ENCODE data around the gene RCOR2. TPM values are rescaled to one million over a fixed set of nuclear protein-coding genes. Genes with fewer than 3 reads are reported as not detected.

The RCOR2 gene
- total and polyA plus RNA-seq, 8 donors, result 0.35 to 1.6 (median 0.92) TPM; not detected in 3

- H3K27me3 ChIP-seq, result no peaks in the 10 kb centered on the region
- H3K36me3 ChIP-seq, result peaks cover 4 to 41% (median 28%) of the 10 kb centered on the region in 4 donors
- peak overlapping the region in 4 of 5 donors; percentile 49 to 70 (median 55) for H3K27ac ChIP-seq
- H3K4me1 ChIP-seq, result peaks cover 9 to 39% (median 20%) of the 10 kb centered on the region in 4 donors
- no peak overlapping the region for H3K4me3 ChIP-seq
- intact Hi-C loops (cut with DNase I; ENCODE audit: low total_unique reads), result loop anchor here (5.0 kb wide), 1 partner anchor 108 kb away; the partner anchor contains the start of gene MARK2
- 44 to 61% (median 55%) methylated on average over 4 to 8 of the region's 8 CpGs for WGBS, 5 donors
- DNase-seq, result peak in 1 of 2 donors; percentile 48
- TF ChIP-seq POLR2A (IDR thresholded peaks at IDR 0.05), result no peak
- no peak for TF ChIP-seq CTCF (IDR thresholded peaks at IDR 0.05)
- TF ChIP-seq POLR2AphosphoS5 (IDR thresholded peaks at IDR 0.05), result no peak
- no peak for TF ChIP-seq EP300 (IDR thresholded peaks at IDR 0.05)
- no peaks in the 10 kb centered on the region for H3K9me3 ChIP-seq
Observed at GRCh38 chr11:63944987-63945386, 28.0 kb upstream of the RCOR2 start.

GRCh38 chr11:63942803-63943202 is 25.8 kb upstream of the RCOR2 start:
- H3K9me3 ChIP-seq, result no peaks in the 10 kb centered on the region
- no peak overlapping the region for H3K27ac ChIP-seq
- peaks cover 4 to 32% (median 18%) of the 10 kb centered on the region in 4 donors for H3K36me3 ChIP-seq
- H3K4me1 ChIP-seq, result peaks cover 15 to 55% (median 38%) of the 10 kb centered on the region in 4 donors
- intact Hi-C loops (cut with DNase I; ENCODE audit: low total_unique reads), result loop anchor here (5.0 kb wide), 1 partner anchor 106 kb away; the partner anchor contains the start of gene MARK2
- H3K27me3 ChIP-seq, result no peaks in the 10 kb centered on the region
- TF ChIP-seq EP300 (IDR thresholded peaks at IDR 0.05), result no peak
- no peak for TF ChIP-seq CTCF (IDR thresholded peaks at IDR 0.05)
- TF ChIP-seq POLR2A (IDR thresholded peaks at IDR 0.05), result no peak
- TF ChIP-seq POLR2AphosphoS5 (IDR thresholded peaks at IDR 0.05), result no peak
- 86 to 94% (median 88%) methylated on average over 3 of the region's 3 CpGs for WGBS, 5 donors
- no peak overlapping the region for H3K4me3 ChIP-seq
- DNase-seq, result no peak

- H3K27me3 ChIP-seq, result no peaks in the 10 kb centered on the region
- H3K4me1 ChIP-seq, result peaks cover 15 to 57% (median 40%) of the 10 kb centered on the region in 4 donors
- 82 to 88% (median 85%) methylated on average over 4 of the region's 4 CpGs for WGBS, 5 donors
- intact Hi-C loops (cut with DNase I; ENCODE audit: low total_unique reads), result loop anchor here (5.0 kb wide), 1 partner anchor 105 kb away; the partner anchor contains the start of gene MARK2
- H3K27ac ChIP-seq, result no peak overlapping the region
- DNase-seq, result no peak
- TF ChIP-seq CTCF (IDR thresholded peaks at IDR 0.05), result no peak
- no peak overlapping the region for H3K4me3 ChIP-seq
- peaks cover 4 to 23% (median 9%) of the 10 kb centered on the region in 4 donors for H3K36me3 ChIP-seq
- no peaks in the 10 kb centered on the region for H3K9me3 ChIP-seq
Observed at GRCh38 chr11:63941901-63942300, 24.9 kb upstream of the RCOR2 start.

GRCh38 chr11:63940786-63941185 is 23.8 kb upstream of the RCOR2 start:
- Histone ChIP-seq H3K4me1 (peaks cover 15 to 53% (median 38%) of the 10 kb centered on the region in 4 donors), H3K27ac (no peak overlapping the region), H3K36me3 (peaks cover 0 to 12% (median 0%) of the 10 kb centered on the region in 4 donors), H3K27me3 (no peaks in the 10 kb centered on the region), H3K9me3 (no peaks in the 10 kb centered on the region), H3K4me3 (no peak overlapping the region)
- TF ChIP-seq POLR2AphosphoS5 (IDR thresholded peaks at IDR 0.05), result no peak
- no peak for TF ChIP-seq POLR2A (IDR thresholded peaks at IDR 0.05)
- TF ChIP-seq EP300 (IDR thresholded peaks at IDR 0.05), result no peak
- no peak for TF ChIP-seq CTCF (IDR thresholded peaks at IDR 0.05)
- WGBS, 5 donors, result 74 to 82% (median 76%) methylated on average over 6 of the region's 6 CpGs
- intact Hi-C loops (cut with DNase I; ENCODE audit: low total_unique reads), result loop anchor here (5.0 kb wide), 1 partner anchor 103 kb away; the partner anchor contains the start of gene MARK2
- no peak for DNase-seq
